Measurements from ENCODE around the gene PIM3.

Gene PIM3

GRCh38 chr22:50009251-50009650, 48.7 kb downstream of the PIM3 start:
- DNase-seq, result no peak

GRCh38 chr22:50009765-50010675, 49.4 kb downstream of the PIM3 start:
- no peak for DNase-seq

GRCh38 chr22:50010676-50011446, 50.3 kb downstream of the PIM3 start:
- DNase-seq, result no peak

- DNase-seq, result no peak
Observed at GRCh38 chr22:50011447-50012210, 51.1 kb downstream of the PIM3 start.

- DNase-seq, result no peak
Observed at GRCh38 chr22:50012211-50013181, 51.9 kb downstream of the PIM3 start, which contains the start of gene IL17REL. IL17REL (minus strand) TSS chr22:50012765; CDS start chr22:50012646, 119 bp downstream.

Data from kidney glomerular epithelial cell (primary cell).